PC-9 (cell line): ENCODE results near the gene CLEC2B.

ENCODE experiments used
- CTCF ChIP-seq: fragments of 200-600 bp; sonication (generic); conservative IDR thresholded peaks from 2 replicates; pipeline ENCODE4 v1.6.1; 2017; ENCODE audit warnings: mixed run types, antibody characterized with exemption, mild to moderate bottlenecking, moderate library complexity
- EZH2 ChIP-seq: fragments of 200-600 bp; sonication (generic); IDR thresholded peaks from 2 replicates; pipeline ENCODE4 v1.8.0; 2017; ENCODE audit warnings: antibody characterized with exemption, low read depth

GRCh38 chr12:9829982-9830381 is 39.2 kb downstream of the CLEC2B start:
- TF ChIP-seq CTCF, result no peak
- TF ChIP-seq EZH2, result no peak
